GM18502 (cell line): ENCODE data around the gene TSSC4.

Source experiments
- ATAC-seq: cut with Tn5 transposase; IDR thresholded peaks from one replicate; pipeline ENCODE4 v1.9.1; 2021; ENCODE audit warnings: mild to moderate bottlenecking; ENCODE audit not compliant: unreplicated experiment, poor library complexity

Gene TSSC4

DNA sequence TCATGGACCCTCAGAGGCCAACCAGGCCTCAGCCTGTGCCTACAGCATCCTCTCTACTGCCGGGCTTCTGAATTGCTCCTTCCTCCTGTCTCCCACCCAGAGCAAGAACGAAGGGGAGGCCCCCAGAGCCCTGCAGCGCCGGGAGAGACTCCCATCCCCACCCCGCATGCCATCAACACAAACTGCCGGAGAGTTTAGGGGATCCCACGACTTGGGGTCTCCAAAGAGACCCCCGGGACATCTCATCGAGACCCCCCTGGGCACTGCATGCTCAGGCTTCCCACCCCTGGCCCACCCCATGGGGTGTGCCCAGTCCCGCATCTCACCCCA, 31.7 kb upstream of the TSSC4 start:
- no peak for ATAC-seq

DNA sequence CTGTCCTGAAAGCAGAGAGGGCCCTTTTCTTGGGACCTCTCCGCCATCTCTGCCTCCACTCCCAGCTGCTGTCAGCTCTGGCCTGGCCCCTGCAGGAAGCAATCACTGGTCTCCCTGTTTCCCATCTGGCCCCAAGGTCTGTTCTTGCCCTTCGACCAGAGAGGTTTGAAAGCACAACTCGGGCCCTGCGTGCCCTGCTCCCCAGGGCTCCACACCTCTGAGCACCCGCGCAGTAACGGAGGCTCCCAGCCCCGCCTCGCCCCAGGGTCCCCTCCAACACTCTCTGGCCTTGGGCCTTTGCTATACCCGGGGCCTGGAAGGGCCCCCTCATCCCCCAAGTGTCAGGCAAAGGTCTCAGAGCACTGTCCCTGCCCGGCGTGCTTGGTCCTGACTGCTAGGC, 31.2 kb upstream of the TSSC4 start:
- ATAC-seq: no peak

DNA sequence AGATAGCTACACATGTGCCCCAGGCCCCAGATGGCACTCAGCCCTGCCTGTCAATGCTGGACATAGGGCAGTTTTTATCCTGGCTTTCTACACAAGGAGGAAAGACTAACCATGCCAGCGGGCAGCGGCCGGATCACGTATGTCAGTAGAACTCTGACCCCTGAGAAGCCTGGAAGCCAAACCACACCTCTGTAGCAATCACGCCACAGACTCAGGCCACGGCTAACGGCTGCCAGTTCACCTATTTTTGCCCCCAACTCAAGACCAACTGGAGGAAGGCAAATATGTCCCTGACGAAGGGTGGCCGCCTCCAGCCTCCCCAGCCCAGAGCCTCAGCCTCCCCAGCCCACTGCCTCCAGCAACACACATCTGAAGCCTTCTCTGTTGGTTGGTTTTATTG, 30.7 kb upstream of the TSSC4 start:
- no peak for ATAC-seq

DNA sequence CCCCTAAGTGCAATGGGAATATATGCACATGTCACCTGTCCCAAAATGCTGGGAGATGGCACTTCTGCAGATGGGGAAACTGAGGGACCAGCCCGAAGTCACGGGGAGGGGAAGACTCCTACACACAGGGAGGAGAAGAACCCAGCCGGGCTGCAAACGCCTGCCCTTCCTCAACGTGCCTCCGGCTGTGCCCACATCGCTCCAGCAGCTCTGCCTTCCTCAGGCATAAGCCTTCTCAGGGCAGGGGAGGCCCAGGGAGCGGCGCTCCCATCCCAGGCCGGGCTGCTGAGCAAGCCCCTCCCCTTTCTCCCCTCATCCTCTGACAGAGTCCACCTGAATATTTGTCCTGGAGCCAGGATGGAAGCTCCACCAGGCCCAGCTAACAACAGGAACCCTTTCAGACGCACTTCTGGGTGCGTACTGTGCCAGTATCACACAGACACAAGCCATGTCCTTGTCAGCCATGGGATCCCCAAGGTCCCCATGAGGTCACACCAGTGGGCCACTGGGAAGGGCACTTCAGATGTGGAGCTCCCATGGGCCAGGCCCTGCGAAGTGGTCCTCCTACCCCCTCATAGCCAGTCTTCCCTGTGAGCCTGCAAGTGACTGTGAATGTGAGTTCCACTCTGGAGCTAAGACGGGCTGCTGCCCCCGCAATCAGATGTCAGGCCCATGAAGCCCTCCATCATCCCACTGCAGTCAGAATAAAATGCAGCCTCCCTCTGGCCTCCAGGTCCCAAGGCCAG, 25.9 kb upstream of the TSSC4 start:
- ATAC-seq: no peak

DNA sequence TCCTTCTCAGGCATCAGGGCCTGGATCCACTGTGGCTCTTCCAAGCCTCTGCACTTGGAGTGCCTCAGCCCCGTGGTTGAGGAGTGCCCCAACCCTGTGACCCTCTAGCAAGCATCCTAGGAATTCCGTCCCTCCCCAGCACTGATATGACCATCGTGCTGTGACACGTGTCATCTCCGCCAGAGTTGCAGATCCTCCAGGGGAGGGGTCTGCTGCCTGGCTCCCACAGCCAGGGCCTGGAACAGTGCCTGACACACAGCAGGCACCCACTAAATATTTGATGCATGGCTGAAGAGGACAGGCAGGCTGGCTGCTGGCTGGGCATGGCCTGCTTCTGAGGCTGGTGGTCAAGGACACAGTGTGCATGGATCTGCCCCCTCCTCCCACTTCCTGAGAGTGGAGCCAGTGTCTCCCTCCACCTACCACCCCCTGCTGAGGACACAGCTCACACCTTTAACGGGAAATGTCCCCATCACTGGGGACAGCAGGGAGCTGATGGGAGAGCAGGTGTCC, 25.2 kb upstream of the TSSC4 start:
- ATAC-seq: no peak

DNA sequence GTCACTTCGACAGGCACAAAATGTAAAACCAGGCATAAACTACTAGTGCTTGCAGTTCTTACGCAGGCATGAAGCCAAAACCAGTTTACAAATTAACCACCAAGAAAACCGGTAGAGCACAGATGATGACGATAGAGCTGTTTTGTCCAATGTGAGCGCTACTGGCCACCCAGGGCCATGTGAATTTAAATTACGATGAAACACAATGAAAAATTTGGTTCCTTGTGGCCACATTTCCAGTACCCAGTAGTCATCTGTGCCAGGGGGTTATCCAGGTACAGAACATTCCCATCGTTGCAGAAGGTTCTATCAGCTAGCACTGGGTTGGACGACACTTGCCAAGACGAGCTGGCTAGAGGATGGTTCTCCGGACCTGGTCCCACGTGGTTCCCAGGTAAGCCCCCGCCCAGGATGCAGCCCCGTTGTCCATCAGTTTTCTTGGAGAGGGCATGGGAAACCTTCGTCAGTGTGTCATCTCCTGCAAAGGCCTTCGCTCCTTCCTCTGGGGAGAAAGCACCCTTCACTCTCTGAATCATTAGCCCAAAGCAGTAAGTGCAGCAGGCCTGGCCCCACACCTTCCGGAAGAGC, 24.5 kb upstream of the TSSC4 start:
- no peak for ATAC-seq

DNA sequence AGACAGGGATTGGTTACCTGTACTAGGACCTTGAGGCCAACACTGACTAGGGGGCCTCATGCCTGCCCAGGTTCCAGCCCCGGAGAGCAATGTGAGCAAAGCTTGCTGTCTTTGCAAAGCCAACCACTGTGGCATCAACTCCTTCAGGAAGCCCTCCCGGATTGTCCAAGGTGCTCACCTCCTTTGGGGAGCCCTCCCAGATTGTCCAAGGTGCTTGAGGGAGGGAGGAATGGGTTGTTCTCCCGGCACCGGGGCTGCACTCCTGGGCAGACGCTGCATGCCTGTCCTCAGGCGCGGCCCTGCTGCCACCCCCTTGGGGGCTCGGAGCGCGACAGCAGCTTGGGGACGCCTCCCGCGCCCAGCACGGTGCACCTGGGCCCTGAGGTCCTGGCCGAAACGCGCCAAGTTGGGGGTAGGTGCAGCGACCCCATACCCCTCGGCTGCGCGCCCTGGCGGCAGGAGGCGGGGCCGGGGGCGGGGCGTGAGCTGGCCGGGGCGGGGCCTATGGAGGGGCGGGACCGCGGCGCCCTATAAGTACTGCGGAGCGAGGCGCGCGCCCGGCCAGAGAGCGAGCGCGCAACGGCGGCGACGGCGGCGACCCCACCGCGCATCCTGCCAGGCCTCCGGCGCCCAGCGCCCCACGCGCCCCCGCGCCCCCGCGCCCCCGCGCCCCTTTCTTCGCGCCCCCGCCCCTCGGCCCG, 23.6 kb upstream of the TSSC4 start, which contains the start of gene CD81:
Gene CD81 (plus strand): TSS at position 560 of the 701 bp plus-strand sequence. CDS start 240 bp downstream, outside the sequence.
- peak; percentile 55 for ATAC-seq

DNA sequence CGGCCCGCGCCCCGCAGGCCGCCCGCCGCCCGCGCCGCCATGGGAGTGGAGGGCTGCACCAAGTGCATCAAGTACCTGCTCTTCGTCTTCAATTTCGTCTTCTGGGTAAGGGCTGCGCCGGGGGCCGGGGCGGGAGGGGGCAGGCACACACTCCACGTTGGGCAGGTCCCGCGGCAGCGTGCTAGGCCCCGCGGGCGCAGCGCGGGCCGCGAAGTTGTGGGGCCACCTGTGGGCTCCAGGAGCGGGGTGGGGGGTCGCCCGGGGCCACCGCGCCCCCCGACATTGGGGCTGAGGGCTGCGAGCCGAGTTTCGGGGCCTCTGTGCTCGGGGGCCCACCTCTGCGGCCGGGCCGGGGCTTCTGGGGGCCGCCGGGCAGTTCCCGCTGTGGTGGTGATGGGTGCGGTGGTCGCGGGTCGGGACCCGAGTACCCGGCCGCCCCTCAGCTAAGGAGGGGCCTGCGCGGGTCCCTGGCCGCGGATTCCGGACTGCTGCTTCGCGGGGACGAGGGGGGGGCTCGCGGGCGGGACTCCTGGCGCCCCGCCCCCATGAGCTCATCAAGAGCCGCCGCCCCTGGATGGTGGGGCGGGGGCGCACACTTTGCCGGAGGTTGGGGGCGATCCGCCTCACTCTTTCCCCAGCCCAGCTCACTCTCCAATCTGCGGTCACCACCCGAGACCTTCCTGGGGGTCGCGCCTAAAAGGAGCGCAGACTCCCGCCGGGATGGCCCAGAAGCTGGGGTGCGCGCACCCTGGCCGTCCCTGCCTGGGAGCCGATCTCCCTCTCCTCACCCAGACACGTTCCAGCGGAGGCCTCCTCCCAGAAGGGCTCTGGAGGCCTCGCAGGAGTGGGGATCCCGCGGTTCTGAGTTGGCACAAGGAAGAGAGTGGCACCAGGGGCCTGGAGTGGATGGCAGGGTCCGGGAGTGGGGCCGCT, 22.8 kb upstream of the TSSC4 start:
- peak; percentile 36 for ATAC-seq

DNA sequence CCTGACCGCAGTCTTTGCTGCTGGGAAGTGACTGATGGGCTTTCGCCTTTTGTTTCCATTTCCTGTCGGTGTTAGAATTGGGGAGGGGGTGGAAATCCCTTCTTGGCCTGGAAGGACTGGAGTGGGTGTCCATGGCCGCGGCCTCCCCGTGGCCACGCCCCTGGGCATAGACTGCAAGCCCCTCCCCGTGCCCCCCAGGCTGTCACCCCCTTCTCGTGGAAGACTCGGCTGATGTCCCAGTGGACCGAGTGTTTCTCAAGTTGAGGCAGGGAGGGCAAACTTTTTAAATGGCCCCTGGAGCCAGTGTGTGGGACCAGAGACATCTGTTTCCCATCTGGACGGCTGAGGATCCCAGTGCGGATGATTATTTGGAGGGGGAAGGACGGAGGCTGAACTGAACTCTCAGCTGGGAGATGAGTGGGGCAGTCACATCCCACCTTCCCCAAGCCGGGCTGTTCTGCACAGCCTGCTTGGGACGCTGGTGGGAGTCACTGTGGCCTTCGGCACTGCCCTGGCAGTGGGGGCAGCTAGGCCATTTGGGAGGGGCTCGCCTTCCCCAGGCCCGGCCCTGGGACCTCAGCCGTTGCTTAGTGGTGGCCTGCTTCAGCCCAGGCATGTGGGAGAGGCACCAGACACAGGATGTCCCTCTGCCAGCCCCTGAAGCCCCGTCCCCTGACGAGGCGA, 21.9 kb upstream of the TSSC4 start:
- ATAC-seq: no peak

DNA sequence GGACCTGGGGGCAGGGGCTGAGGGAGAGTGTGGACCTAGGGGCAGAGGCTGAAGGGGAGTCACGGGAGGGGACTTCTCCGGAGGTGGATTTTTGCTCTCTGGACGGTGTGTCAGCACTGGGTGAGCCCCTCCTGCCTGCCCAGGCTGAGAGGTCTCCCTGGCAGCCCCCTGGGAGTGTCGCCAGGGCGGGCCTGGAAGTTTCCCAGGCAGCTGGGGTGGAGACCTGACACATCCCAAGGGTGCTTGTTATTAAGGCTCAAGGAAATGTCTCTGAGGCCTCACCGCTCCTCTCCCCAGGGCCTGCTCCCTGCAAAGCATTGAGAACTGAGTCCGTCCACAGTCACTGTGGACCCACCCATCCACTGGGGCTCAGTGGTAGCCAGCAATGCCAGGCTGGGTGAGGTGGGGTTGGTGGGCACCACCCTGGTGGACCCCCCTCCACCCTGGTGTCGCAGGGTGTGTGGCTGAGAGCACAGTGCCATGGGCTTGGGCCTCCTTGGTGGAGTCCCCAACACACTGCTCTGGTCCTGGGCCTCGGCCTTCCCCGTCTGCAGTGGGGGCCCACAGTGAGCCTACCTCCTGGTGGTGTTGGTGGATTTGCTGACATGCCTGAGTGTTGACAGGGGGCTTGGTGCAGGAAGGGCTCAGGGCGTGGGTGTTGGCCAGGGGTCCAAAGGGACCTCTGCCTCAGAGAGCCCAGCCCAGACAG, 20.9 kb upstream of the TSSC4 start:
- ATAC-seq: no peak

DNA sequence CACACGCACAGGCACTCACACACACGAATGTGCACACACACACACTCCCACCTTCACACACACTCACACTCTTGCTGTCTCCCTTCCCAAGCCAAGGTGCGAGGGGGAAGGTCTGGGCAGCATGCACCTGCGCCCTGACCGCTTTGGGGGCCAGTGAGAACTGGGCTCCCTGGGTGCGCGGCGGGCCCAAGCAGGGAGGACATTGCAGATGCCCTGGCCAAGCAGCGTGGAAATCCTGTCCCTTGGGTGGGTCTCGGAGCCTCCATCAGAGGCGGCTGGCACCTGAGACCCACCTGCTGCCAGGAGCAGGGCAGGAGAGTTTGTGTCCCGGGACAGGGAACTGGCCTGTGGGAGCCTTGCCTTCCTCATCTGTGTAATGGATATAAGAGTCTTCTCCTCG, 20.2 kb upstream of the TSSC4 start:
- ATAC-seq: no peak

DNA sequence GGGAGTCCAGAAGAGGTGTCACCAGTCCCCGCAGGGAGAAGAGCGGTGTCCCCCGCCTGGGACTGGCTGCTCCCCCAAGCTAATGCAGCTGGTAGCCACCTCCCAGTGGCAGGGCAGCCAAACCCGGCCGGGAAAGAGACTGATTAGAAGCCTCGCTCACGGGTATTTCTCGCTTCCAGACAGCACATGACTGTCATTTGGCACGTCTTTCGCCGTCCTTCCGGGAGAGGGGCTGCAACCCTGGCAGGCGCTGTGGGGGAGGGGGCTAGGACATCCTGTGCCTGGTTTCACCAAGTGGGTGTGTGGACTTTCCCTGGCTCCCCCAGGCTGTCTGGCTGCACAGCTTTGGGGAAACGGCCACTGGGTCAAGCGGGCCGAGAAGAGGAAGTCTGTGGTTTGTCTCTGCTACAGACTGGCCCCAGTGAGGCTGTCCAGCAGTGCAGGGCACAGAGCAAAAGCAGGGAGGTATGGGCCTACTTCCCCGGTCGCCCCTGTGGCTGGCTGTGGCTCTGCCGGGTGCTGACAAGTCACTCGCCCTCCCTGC, 19.7 kb upstream of the TSSC4 start:
- ATAC-seq: no peak

DNA sequence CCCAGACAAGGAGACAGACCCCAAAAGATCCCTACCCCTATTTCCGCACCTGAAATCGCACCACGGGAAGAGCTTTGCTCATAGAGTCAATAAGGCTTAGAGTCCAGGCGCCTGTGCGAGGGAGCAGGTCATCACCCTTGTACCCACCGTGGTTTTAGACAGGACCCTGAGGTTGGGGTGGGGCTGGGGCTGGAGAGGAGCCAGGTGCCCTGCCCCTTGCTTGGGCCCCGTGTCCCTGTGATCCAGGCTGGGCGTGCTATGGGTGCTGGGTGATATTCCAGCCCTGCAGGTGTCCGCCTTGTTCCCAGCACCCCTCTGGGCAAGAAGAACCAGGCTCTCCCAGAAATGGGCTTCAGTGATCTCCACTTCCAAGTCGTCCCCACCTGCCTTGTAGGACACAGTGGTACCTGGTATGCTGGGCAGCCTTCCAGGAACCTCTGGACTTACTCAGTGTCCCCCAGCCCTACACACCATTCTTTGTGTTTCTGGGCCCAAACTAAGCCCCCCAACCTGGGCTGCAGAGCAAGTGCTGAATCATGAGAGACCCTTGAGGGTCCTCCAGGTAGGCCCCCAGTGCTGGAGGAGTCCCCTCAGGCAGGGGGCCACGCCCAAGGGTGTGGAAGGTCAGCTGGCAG, 18.9 kb upstream of the TSSC4 start:
- ATAC-seq: no peak

DNA sequence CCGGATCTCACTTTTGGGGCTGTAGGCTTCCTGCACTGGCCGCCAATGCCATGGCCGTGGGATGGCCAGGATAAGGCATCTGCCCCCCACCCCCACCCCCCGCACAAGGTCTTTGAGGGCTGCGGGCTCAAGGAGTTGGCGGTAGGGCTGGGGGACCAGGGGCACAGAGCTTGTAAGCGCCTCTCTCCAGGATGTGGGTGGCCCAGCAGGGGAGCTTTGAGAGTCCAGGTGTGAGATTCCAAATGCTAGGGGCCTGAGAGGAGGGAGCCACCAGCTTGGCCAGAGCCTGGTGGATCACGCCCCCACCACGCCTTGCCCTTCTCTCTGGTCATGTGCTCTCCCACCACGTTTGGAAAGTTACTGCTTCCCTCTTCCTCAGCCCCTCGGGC, 18.4 kb upstream of the TSSC4 start:
- ATAC-seq: no peak

DNA sequence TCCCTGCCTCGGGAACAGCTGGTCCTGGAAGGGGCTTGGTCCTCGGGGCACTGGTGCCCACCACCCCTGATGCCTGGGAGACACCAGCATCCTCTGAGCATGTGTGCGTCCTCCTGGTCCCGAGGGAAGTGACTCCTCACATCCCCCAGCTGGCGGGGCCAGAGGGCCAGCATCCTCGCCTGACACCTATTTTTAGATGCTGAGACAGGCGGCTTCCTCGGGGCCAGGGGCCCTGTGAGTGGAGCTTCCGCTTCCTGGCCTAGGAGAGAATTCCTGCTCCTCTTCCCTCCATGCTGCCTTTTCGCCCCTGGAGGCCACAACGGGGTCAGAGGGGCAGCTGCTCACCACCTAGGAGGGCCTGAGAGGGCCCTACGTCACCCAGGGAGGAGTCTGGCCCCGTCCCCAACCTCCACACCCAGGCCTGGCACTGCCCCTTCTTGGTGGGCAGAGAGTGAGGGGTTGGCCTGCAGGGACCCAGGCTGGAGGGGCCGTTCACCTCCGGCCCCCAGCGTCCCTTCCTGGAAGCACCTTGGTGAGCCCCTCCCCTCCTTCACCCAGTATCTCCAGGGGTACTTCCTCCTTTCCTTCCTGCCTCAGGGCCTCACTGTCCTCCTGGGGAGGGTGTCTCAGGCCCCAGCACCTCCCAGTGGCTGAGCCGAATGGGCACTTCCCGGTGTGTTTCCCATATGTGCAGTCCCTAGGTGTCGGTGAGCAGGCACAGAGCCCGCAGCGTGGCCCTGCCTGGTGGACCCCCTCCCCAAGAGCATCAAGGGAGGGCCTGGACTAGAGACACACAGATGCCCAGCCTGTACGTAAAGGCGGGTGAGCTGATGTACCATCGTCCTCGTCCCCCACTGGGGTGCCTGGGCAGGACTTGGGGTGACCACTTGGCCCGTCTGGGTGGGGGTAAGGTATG, 17.4 kb upstream of the TSSC4 start:
- no peak for ATAC-seq

DNA sequence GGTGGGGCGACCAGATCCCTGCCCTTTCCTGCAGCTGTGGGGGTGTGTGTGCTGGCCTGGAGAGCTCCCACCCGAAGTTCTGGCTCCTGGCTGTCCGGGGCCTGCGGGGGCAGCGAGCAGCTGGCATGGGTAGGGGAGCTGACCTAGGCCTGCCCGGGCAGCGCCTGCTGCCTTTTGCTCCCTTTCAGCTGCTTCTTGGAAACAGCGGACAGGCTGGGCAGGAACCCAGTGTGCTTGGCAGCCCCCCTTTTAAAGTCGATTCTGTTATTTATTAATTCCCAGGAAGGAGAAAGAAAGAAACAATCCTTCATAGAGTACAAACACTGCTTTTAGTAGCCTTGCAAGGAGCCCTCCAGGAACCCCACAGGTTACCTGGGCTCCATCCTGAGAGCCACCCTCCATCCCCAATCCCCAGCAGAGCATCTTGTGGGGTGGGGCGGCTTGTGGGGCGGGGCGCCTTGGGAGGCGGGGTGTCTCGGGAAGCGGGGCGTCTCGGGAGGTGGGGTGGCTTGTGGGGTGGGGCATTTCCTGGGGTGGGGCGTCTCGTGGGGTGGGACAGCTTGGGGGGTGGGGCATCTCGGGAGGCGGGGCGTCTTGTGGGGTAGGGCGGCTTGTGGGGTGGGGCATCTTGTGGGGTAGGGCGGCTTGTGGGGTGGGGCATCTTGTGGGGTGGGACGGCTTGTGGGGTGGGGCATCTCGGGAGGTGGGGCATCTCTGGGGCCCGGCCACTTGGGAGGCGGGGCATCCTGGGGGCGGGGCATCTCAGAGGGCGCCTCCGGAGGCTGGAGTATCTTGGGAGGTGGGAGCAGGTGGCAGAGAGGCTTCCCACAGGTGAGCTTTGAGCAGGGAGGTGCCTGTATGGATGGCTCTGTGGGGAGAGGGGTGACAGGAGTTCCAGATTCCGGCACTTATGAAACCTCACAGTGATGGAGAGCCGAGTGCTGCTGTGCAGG, 16.4 kb upstream of the TSSC4 start:
- peak; percentile 30 for ATAC-seq
